IMR-90 (cell line): Measurements from ENCODE around the gene EEF2K. TPM values are rescaled to one million over a fixed set of nuclear protein-coding genes. Genes with fewer than 3 reads are reported as not detected.

Source experiments
- ATAC-seq: fragments of 200-7000 bp; cut with Tn5 transposase; 2 replicates; pipeline ENCODE4 v1.9.1; 2020; ENCODE audit warnings: low read depth, mild to moderate bottlenecking, moderate library complexity
- BruUV-seq: library from RNA; stranded (reverse); fragments of 400-500 nt; replicated peaks from 2 replicates; lab custom pipeline; 2021; lab: Mats Ljungman, UMichigan
- CTCF ChIA-PET: fragments of 300-600 bp; formaldehyde crosslinking; extraction: SDS; loops from one replicate; lab custom pipeline; 2021; ENCODE audit warnings: antibody characterized with exemption; lab: Yijun Ruan, JAX
- POLR2A ChIA-PET: fragments of 300-600 bp; sonication (Branson Sonifier 250); formaldehyde crosslinking; loops from one replicate; lab custom pipeline; 2022; ENCODE audit warnings: antibody characterized with exemption; ENCODE audit not compliant: unreplicated experiment; lab: Charles Lee
- DNase-seq: peaks from one replicate; pipeline ENCODE4 v3.0.0; 2013
- H2AFZ ChIP-seq: replicated peaks from 2 replicates; pipeline ENCODE3; 2013; ENCODE audit warnings: low read length, mild to moderate bottlenecking; ENCODE audit not compliant: poor library complexity
- H2AK5ac ChIP-seq: 2 replicates; pipeline ENCODE4 v1.6.1; 2013; ENCODE audit warnings: low read depth, low read length, inconsistent platforms
- H2AK9ac ChIP-seq: replicated peaks from 2 replicates; pipeline ENCODE3; 2013; ENCODE audit warnings: mild to moderate bottlenecking, low read depth, low read length, moderate library complexity; ENCODE audit not compliant: poor library complexity
- H2BK120ac ChIP-seq: 2 replicates; pipeline ENCODE4 v1.6.1; 2013; ENCODE audit warnings: low read depth, low read length, inconsistent platforms
- H2BK15ac ChIP-seq: 3 replicates; pipeline ENCODE4 v1.6.1; 2013; ENCODE audit warnings: low read depth, low read length, inconsistent platforms
- H2BK20ac ChIP-seq: 2 replicates; pipeline ENCODE4 v1.6.1; 2013; ENCODE audit warnings: low read depth, mild to moderate bottlenecking, inconsistent platforms, low read length, moderate library complexity
- H2BK5ac ChIP-seq: 2 replicates; pipeline ENCODE4 v1.6.1; 2013; ENCODE audit warnings: mild to moderate bottlenecking, low read depth, low read length, inconsistent platforms; ENCODE audit not compliant: poor library complexity, severe bottlenecking
- H3K14ac ChIP-seq: replicated peaks from 2 replicates; pipeline ENCODE4 v1.6.1; 2013; ENCODE audit warnings: low read depth, low read length, inconsistent platforms
- H3K18ac ChIP-seq: 2 replicates; pipeline ENCODE4 v1.6.1; 2013; ENCODE audit warnings: low read depth, low read length, control low read depth
- H3K23ac ChIP-seq: 2 replicates; pipeline ENCODE4 v1.6.1; 2013; ENCODE audit warnings: low read depth, low read length, inconsistent platforms
- H3K27ac ChIP-seq: 2 replicates; pipeline ENCODE4 v1.5.1; 2013; ENCODE audit warnings: mild to moderate bottlenecking, control low read depth, low read length; ENCODE audit not compliant: insufficient read depth
- H3K27me3 ChIP-seq: 2 replicates; pipeline ENCODE4 v1.6.1; 2013; ENCODE audit warnings: low read length; ENCODE audit not compliant: control insufficient read depth, insufficient read depth
- H3K36me3 ChIP-seq: 2 replicates; pipeline ENCODE4 v1.6.1; 2013; ENCODE audit warnings: low read length, mixed read lengths; ENCODE audit not compliant: control insufficient read depth, insufficient read depth
- H3K4ac ChIP-seq: 2 replicates; pipeline ENCODE4 v1.6.1; 2013; ENCODE audit warnings: low read depth, low read length, inconsistent platforms
- H3K4me1 ChIP-seq: 2 replicates; pipeline ENCODE4 v1.6.1; 2013; ENCODE audit warnings: low read length, mixed read lengths; ENCODE audit not compliant: control insufficient read depth, insufficient read depth
- H3K4me2 ChIP-seq: 2 replicates; pipeline ENCODE4 v1.6.1; 2013; ENCODE audit warnings: low read depth, mild to moderate bottlenecking, control low read depth, low read length, moderate library complexity
- H3K4me3 ChIP-seq: 2 replicates; pipeline ENCODE4 v1.5.1; 2013; ENCODE audit warnings: low read depth, mild to moderate bottlenecking, control low read depth, low read length, moderate library complexity; ENCODE audit not compliant: insufficient read depth
- H3K56ac ChIP-seq: 2 replicates; pipeline ENCODE4 v1.6.1; 2013; ENCODE audit warnings: low read length, inconsistent platforms; ENCODE audit not compliant: insufficient read depth; ENCODE audit errors: extremely low read depth
- H3K79me1 ChIP-seq, 2 experiments: 2 replicates each; pipeline ENCODE4 v1.6.1; 2013; ENCODE audit warnings: low read length in 2 of 2, inconsistent platforms in 1 of 2, low read depth in 1 of 2
- H3K9ac ChIP-seq: 2 replicates; pipeline ENCODE4 v1.6.1; 2013; ENCODE audit warnings: low read depth, low read length, control low read depth
- H3K9me1 ChIP-seq: 2 replicates; pipeline ENCODE4 v1.6.1; 2013; ENCODE audit warnings: low read length, inconsistent platforms; ENCODE audit not compliant: insufficient read depth
- H3K9me3 ChIP-seq: 2 replicates; pipeline ENCODE4 v1.6.1; 2013; ENCODE audit warnings: low read length; ENCODE audit not compliant: control insufficient read depth, insufficient read depth
- H4K20me1 ChIP-seq: 2 replicates; pipeline ENCODE4 v1.6.1; 2013; ENCODE audit warnings: low read length, inconsistent platforms; ENCODE audit not compliant: insufficient read depth
- H4K5ac ChIP-seq: 2 replicates; pipeline ENCODE4 v1.6.1; 2013; ENCODE audit warnings: mild to moderate bottlenecking, low read depth, low read length, control low read depth
- H4K8ac ChIP-seq, 2 experiments: 2 replicates each; pipeline ENCODE4 v1.6.1; 2013; ENCODE audit warnings: low read depth in 2 of 2, low read length in 2 of 2, control low read depth in 1 of 2, inconsistent platforms in 1 of 2
- H4K91ac ChIP-seq: 2 replicates; pipeline ENCODE4 v1.6.1; 2013; ENCODE audit warnings: low read depth, low read length, inconsistent platforms; ENCODE audit not compliant: insufficient read depth
- BHLHE40 ChIP-seq: fragments of 150-350 bp; IDR thresholded peaks from 2 replicates; pipeline ENCODE4 v1.6.1; 2016; ENCODE audit warnings: mild to moderate bottlenecking, low read depth, low read length
- MAZ ChIP-seq: IDR thresholded peaks from 2 replicates; pipeline ENCODE4 v1.6.1; 2012; ENCODE audit warnings: low read depth, mild to moderate bottlenecking, low read length, improper control_type of control experiment, moderate library complexity, borderline replicate concordance
- MXI1 ChIP-seq: IDR thresholded peaks from 2 replicates; pipeline ENCODE4 v1.6.1; 2012; ENCODE audit warnings: low read depth, mild to moderate bottlenecking, low read length, moderate library complexity, borderline replicate concordance
- WGBS, 2 experiments: methylation state at CpG; one replicate each; pipeline versions ENCODE4 v1.1.5 to v1.1.7; 2013; ENCODE audit warnings: missing lambda C conversion rate in 2 of 2; ENCODE audit not compliant: insufficient read length in 1 of 2; ENCODE audit errors: extremely low coverage in 2 of 2; 5-methylcytosine and 5-hydroxymethylcytosine counted together
- dilution Hi-C: fragments of 300-500 bp; cut with HindIII; formaldehyde crosslinking; loops from one replicate; pipeline ENCODE4 v1.14.3; 2018; ENCODE audit warnings: low sequenced_read_pairs; ENCODE audit not compliant: unreplicated experiment
- in situ Hi-C: fragments of 300-500 bp; cut with MboI; formaldehyde crosslinking; loops from 3 replicates; pipeline ENCODE4 v1.14.3; 2019; ENCODE audit warnings: low sequenced_read_pairs, inconsistent platforms, mixed read lengths
- intact Hi-C: fragments of 100-400 bp; cut with micrococcal nuclease; formaldehyde crosslinking; loops from 2 replicates; pipeline ENCODE4 v1.10.0; 2022
- polyA plus RNA-seq, 3 experiments: library from polyadenylated mRNA; depleted of rRNA; stranded (reverse); fragments of >200 nt; gene quantifications; 2 replicates each; pipeline ENCODE4 v1.2.3, GENCODE V29; 2012; ENCODE audit warnings: low replicate concordance in 1 of 3
- total RNA-seq: library from RNA; depleted of rRNA; stranded (reverse); fragments of >200 nt; gene quantifications from 2 replicates; pipeline ENCODE4 v1.2.3, GENCODE V29; 2012
- TF ChIP-seq, protein P1 (sequence below): fragments of 150-350 bp; IDR thresholded peaks from 2 replicates; pipeline ENCODE4 v1.6.1; 2017; ENCODE audit warnings: mild to moderate bottlenecking, antibody characterized with exemption, low read length, low read depth
- TF ChIP-seq, protein P2 (sequence below): conservative IDR thresholded peaks from 2 replicates; pipeline ENCODE4 v1.5.1; 2012; ENCODE audit warnings: mild to moderate bottlenecking, low read depth, low read length, improper control_type of control experiment
- TF ChIP-seq, protein P3 (sequence below): fragments of 150-350 bp; IDR thresholded peaks from 2 replicates; pipeline ENCODE4 v1.6.1; 2016; ENCODE audit warnings: low read depth, mild to moderate bottlenecking, low read length, moderate library complexity, borderline replicate concordance

The EEF2K gene
- total and polyA plus RNA-seq, 2 of the 4 experiments (the other 2 are of a cell fraction), result 9.7 to 16.5 TPM

DNA sequence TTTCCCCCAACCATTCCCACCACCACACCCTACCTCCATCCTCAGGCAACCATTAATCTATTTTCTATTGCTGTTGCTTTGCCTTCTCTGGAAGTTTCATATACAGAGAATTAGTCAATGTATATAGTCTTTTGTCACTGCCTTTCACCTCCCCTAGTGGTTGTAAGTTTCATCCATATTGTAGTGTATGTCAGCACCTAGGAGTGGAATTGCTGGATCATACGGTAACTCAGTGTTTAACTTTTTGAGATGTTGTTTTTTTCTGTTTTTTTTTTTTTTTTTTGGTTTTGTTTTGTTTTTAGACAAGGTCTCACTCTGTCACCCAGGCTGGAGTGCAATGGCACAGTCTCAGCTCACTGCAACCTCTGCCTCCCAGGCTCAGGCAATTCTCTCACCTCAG, 16.9 kb downstream of the EEF2K start:
- Histone ChIP-seq H3K4ac (no peak overlapping the region), H3K79me1 (peaks cover 26 to 66% of the 10 kb centered on the region in 2 experiments), H2AFZ (no peak overlapping the region), H3K4me1 (peaks cover 2% of the 10 kb centered on the region; the same call in 1 of the 2 replicates), H3K14ac (no peak overlapping the region), H3K18ac (no peak overlapping the region), H3K9me1 (peaks cover 22% of the 10 kb centered on the region), H3K36me3 (peaks cover 11% of the 10 kb centered on the region; the same call in 1 of the 2 replicates), H3K9me3 (no peaks in the 10 kb centered on the region), H3K9ac (no peak overlapping the region), H3K4me2 (no peak overlapping the region), H3K23ac (no peak overlapping the region), H4K5ac (no peak overlapping the region), H2BK5ac (no peak overlapping the region), H2BK120ac (no peak overlapping the region), H3K27me3 (no peaks in the 10 kb centered on the region), H4K8ac (no peak overlapping the region), H2AK5ac (no peak overlapping the region), H2BK20ac (no peak overlapping the region), H4K91ac (no peak overlapping the region), H2AK9ac (no peak overlapping the region), H3K27ac (no peak overlapping the region), H3K56ac (no peak overlapping the region), H3K4me3 (no peak overlapping the region), H2BK15ac (no peak overlapping the region), H4K20me1 (peaks cover 37% of the 10 kb centered on the region)
- TF ChIP-seq MAZ (no peak), BHLHE40 (no peak), MXI1 (no peak)
- TF ChIP-seq, protein P1, sequence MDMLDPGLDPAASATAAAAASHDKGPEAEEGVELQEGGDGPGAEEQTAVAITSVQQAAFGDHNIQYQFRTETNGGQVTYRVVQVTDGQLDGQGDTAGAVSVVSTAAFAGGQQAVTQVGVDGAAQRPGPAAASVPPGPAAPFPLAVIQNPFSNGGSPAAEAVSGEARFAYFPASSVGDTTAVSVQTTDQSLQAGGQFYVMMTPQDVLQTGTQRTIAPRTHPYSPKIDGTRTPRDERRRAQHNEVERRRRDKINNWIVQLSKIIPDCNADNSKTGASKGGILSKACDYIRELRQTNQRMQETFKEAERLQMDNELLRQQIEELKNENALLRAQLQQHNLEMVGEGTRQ, result no peak
- TF ChIP-seq, protein P2, sequence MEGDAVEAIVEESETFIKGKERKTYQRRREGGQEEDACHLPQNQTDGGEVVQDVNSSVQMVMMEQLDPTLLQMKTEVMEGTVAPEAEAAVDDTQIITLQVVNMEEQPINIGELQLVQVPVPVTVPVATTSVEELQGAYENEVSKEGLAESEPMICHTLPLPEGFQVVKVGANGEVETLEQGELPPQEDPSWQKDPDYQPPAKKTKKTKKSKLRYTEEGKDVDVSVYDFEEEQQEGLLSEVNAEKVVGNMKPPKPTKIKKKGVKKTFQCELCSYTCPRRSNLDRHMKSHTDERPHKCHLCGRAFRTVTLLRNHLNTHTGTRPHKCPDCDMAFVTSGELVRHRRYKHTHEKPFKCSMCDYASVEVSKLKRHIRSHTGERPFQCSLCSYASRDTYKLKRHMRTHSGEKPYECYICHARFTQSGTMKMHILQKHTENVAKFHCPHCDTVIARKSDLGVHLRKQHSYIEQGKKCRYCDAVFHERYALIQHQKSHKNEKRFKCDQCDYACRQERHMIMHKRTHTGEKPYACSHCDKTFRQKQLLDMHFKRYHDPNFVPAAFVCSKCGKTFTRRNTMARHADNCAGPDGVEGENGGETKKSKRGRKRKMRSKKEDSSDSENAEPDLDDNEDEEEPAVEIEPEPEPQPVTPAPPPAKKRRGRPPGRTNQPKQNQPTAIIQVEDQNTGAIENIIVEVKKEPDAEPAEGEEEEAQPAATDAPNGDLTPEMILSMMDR, result no peak
- TF ChIP-seq, protein P3, sequence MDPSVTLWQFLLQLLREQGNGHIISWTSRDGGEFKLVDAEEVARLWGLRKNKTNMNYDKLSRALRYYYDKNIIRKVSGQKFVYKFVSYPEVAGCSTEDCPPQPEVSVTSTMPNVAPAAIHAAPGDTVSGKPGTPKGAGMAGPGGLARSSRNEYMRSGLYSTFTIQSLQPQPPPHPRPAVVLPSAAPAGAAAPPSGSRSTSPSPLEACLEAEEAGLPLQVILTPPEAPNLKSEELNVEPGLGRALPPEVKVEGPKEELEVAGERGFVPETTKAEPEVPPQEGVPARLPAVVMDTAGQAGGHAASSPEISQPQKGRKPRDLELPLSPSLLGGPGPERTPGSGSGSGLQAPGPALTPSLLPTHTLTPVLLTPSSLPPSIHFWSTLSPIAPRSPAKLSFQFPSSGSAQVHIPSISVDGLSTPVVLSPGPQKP, result no peak
- intact Hi-C loops (no loop called here), dilution Hi-C loops (no loop called here), in situ Hi-C loops (no loop called here)
- ChIA-PET CTCF (interaction anchor here (0.6 kb wide), 2 partner anchors 9 to 59 kb away, joined by 4 to 5 read pairs; no protein-coding TSS in a partner anchor), POLR2A (no interaction called here)
- no TSS peak for BruUV-seq
- no peak for DNase-seq
- ATAC-seq, result no peak
- no CpG with 5 or more reads among the region's 1 CpG for WGBS, 2 experiments
